GM23248 (cell line): ENCODE measurements around the gene ROR1.

ENCODE experiments used
- EZH2 ChIP-seq: fragments of 200-600 bp; sonication (generic); IDR thresholded peaks from 2 replicates; pipeline ENCODE4 v1.6.1; 2018; ENCODE audit warnings: antibody characterized with exemption, mild to moderate bottlenecking; ENCODE audit not compliant: insufficient read depth, poor library complexity, severe bottlenecking
- EZH2phosphoT487 ChIP-seq: fragments of 200-600 bp; sonication (generic); IDR thresholded peaks from 2 replicates; pipeline ENCODE4 v1.6.1; 2018; ENCODE audit warnings: antibody characterized with exemption, moderate library complexity, mild to moderate bottlenecking, low read depth; ENCODE audit not compliant: insufficient read depth

- no peak for TF ChIP-seq EZH2phosphoT487
- no peak for TF ChIP-seq EZH2
These were observed 210.6 kb downstream of the ROR1 start for GRCh38 chr1:63984257-63984929.
